Endothelial cell of umbilical vein (primary cell): ENCODE results near the gene TMEM54. TPM values are rescaled to one million over a fixed set of nuclear protein-coding genes. Genes with fewer than 3 reads are reported as not detected.

Experiments used
- BruUV-seq: library from RNA; stranded (reverse); fragments of 400-500 nt; replicated peaks from 2 replicates; lab custom pipeline; 2021; lab: Mats Ljungman, UMichigan
- CTCF ChIA-PET: fragments of 300-600, 350-600 bp; sonication (Branson Sonifier 250); formaldehyde crosslinking; loops from one replicate; lab custom pipeline; 2021; ENCODE audit warnings: antibody characterized with exemption, inconsistent platforms; lab: Charles Lee
- POLR2A ChIA-PET: fragments of 300-600, 350-600 bp; sonication (Branson Sonifier 250); formaldehyde crosslinking; loops from one replicate; lab custom pipeline; 2021; ENCODE audit warnings: antibody characterized with exemption, inconsistent platforms; lab: Charles Lee
- DNase-seq: peaks from one replicate; pipeline ENCODE4 v3.0.0-alpha.2; 2011; ENCODE audit warnings: low read depth, low spot score
- FAIRE-seq: peaks from 2 replicates; lab custom pipeline; 2011; peaks lifted over from hg19 to GRCh38; lab: Jason Lieb, UNC
- H2AFZ ChIP-seq: 2 replicates; pipeline ENCODE4 v1.6.0; 2012; ENCODE audit warnings: low read depth, low read length, control low read depth, inconsistent platforms
- H3K27ac ChIP-seq: 2 replicates; pipeline ENCODE4 v1.5.1; 2011; ENCODE audit warnings: low read depth, mild to moderate bottlenecking, control low read depth, low read length, moderate library complexity; ENCODE audit not compliant: insufficient read depth
- H3K27me3 ChIP-seq, 2 experiments: 2 replicates each; pipeline versions ENCODE4 v1.6.0 to v1.6.1; 2011; ENCODE audit warnings: low read length in 2 of 2, mixed read lengths in 1 of 2; ENCODE audit not compliant: control insufficient read depth in 2 of 2, insufficient read depth in 2 of 2
- H3K36me3 ChIP-seq, 2 experiments: 2 replicates in 1 of 2; 3 replicates in 1 of 2; pipeline ENCODE4 v1.5.1; 2011; ENCODE audit warnings: low read length in 2 of 2, mild to moderate bottlenecking in 1 of 2, moderate library complexity in 1 of 2; ENCODE audit not compliant: control insufficient read depth in 2 of 2, insufficient read depth in 2 of 2; ENCODE audit errors: extremely low read depth in 1 of 2
- H3K4me1 ChIP-seq: 3 replicates; pipeline ENCODE4 v1.5.1; 2011; ENCODE audit warnings: mild to moderate bottlenecking, low read length; ENCODE audit not compliant: control insufficient read depth, insufficient read depth; ENCODE audit errors: extremely low read depth
- H3K4me2 ChIP-seq: 2 replicates; pipeline ENCODE4 v1.6.1; 2011; ENCODE audit warnings: low read length, control low read depth, mixed read lengths; ENCODE audit not compliant: insufficient read depth
- H3K4me3 ChIP-seq, 3 experiments: fragments of 200-600 bp in 1 of 3; sonication (generic), shearing (Covaris generic) in 1 of 3; replicated peaks in 1 of 3; 2 replicates each; pipeline ENCODE4 v1.5.1; 2011 to 2016; ENCODE audit warnings: control low read depth in 3 of 3, low read length in 3 of 3, mild to moderate bottlenecking in 2 of 3, inconsistent platforms in 1 of 3, low read depth in 1 of 3, moderate library complexity in 1 of 3; ENCODE audit not compliant: insufficient read depth in 1 of 3
- H3K79me2 ChIP-seq: 2 replicates; pipeline ENCODE4 v1.6.0; 2012; ENCODE audit warnings: low read length, inconsistent platforms; ENCODE audit not compliant: control insufficient read depth, insufficient read depth
- H3K9ac ChIP-seq: replicated peaks from 2 replicates; pipeline ENCODE3; 2011; ENCODE audit warnings: low read length, control low read depth; ENCODE audit not compliant: insufficient read depth; ENCODE audit errors: extremely low read depth
- H3K9me1 ChIP-seq: replicated peaks from 3 replicates; pipeline ENCODE4 v1.6.0; 2011; ENCODE audit warnings: mild to moderate bottlenecking, low read length; ENCODE audit not compliant: control insufficient read depth, insufficient read depth; ENCODE audit errors: extremely low read depth
- H3K9me3 ChIP-seq: replicated peaks from 2 replicates; pipeline ENCODE4 v1.5.1; 2012; ENCODE audit warnings: low read length, inconsistent platforms; ENCODE audit not compliant: control insufficient read depth, insufficient read depth
- H4K20me1 ChIP-seq: replicated peaks from 2 replicates; pipeline ENCODE3; 2011; ENCODE audit warnings: mild to moderate bottlenecking, low read length; ENCODE audit not compliant: control insufficient read depth, insufficient read depth; ENCODE audit errors: extremely low read depth
- EZH2 ChIP-seq: IDR thresholded peaks from 2 replicates; pipeline ENCODE4 v1.6.1; 2012; ENCODE audit warnings: borderline replicate concordance, low read depth, mild to moderate bottlenecking, moderate library complexity, low read length, inconsistent platforms; ENCODE audit not compliant: severe bottlenecking
- FOS ChIP-seq: IDR thresholded peaks from 2 replicates; pipeline ENCODE4 v1.6.1; 2011; ENCODE audit warnings: mild to moderate bottlenecking, low read length, moderate library complexity, borderline replicate concordance; ENCODE audit not compliant: insufficient read depth
- POLR2A ChIP-seq: IDR thresholded peaks from 2 replicates; pipeline ENCODE4 v1.6.1; 2012; ENCODE audit warnings: low read depth, mild to moderate bottlenecking, control low read depth, low read length
- POLR2AphosphoS5 ChIP-seq: IDR thresholded peaks from 2 replicates; pipeline ENCODE4 v1.6.1; 2012; ENCODE audit warnings: low read depth, mild to moderate bottlenecking, control low read depth, low read length, moderate library complexity; ENCODE audit not compliant: insufficient read depth
- dilution Hi-C: fragments of 300-500 bp; cut with MboI; formaldehyde crosslinking; loops from one replicate; pipeline ENCODE4 v1.15.0; 2019; ENCODE audit warnings: low sequenced_read_pairs; ENCODE audit not compliant: extremely low pct_ligation_motif_present
- intact Hi-C: fragments of 100-400 bp; cut with micrococcal nuclease; formaldehyde crosslinking; loops from one replicate; pipeline ENCODE4 v1.10.0; 2022
- polyA plus RNA-seq, 4 experiments: library from polyadenylated mRNA; depleted of rRNA in 3 of 4; stranded (reverse) in 3 of 4; unstranded in 1 of 4; fragments of >200 nt; gene quantifications; 2 replicates each; pipeline versions ENCODE4 v1.2.1 to v1.2.3, GENCODE V29; 2011 to 2012; ENCODE audit warnings: missing spikeins in 1 of 4
- total RNA-seq: library from RNA; stranded (reverse); gene quantifications from 2 replicates; pipeline ENCODE4 v1.2.3, GENCODE V29; 2021
- TF ChIP-seq, protein P1 (sequence below), 2 donors: IDR thresholded peaks; 1 replicate in 1 of 2; 2 replicates in 1 of 2; pipeline ENCODE4 v1.5.1; 2011; ENCODE audit warnings: low read length in 2 of 2, mild to moderate bottlenecking in 2 of 2, moderate library complexity in 2 of 2, control low read depth in 1 of 2, inconsistent platforms in 1 of 2, low read depth in 1 of 2; ENCODE audit not compliant: insufficient read depth in 1 of 2; ENCODE audit errors: extremely low read depth in 1 of 2

The TMEM54 gene
- total and polyA plus RNA-seq, 2 donors (not counting 3 experiments of a cell fraction or from before 2014, with no cell fraction given), result 23.6 to 77.2 TPM

- Histone ChIP-seq H3K9me3 (no peaks in the 10 kb centered on the region), H3K9ac (no peak overlapping the region), H3K9me1 (no peaks in the 10 kb centered on the region), H3K4me3 (no peak overlapping the region), H3K27me3 (no peaks in the 10 kb centered on the region), H3K4me1 (peaks cover 11% of the 10 kb centered on the region), H3K4me2 (no peak overlapping the region), H3K27ac (no peak overlapping the region), H2AFZ (no peak overlapping the region), H4K20me1 (no peaks in the 10 kb centered on the region), H3K36me3 (peaks cover 16 to 18% of the 10 kb centered on the region in 2 experiments), H3K79me2 (peaks cover 55% of the 10 kb centered on the region)
- dilution Hi-C loops, result loop anchor here (10.0 kb wide), 1 partner anchor 56 kb away; no protein-coding TSS in a partner anchor
- ChIA-PET POLR2A (no interaction called here), CTCF (interaction anchor here (0.7 to 2.5 kb wide), 2 partner anchors 15 to 61 kb away, joined by 4 to 11 read pairs; no protein-coding TSS in a partner anchor)
- intact Hi-C loops, result no loop called here
- DNase-seq, result no peak
- TF ChIP-seq FOS (no peak), EZH2 (no peak), POLR2A (no peak)
- BruUV-seq, result no TSS peak
- no peak for FAIRE-seq
These were observed 47.2 kb upstream of the TMEM54 start for GRCh38 chr1:32948390-32948722.

GRCh38 chr1:32947669-32948389 is 46.6 kb upstream of the TMEM54 start:
- H3K9me1 ChIP-seq, result no peaks in the 10 kb centered on the region
- dilution Hi-C loops (loop anchor here (10.0 kb wide), 1 partner anchor 57 kb away; no protein-coding TSS in a partner anchor), intact Hi-C loops (no loop called here)
- ChIA-PET CTCF (interaction anchor here (0.7 to 2.5 kb wide), 2 partner anchors 14 to 71 kb away, joined by 3 to 11 read pairs; no protein-coding TSS in a partner anchor), POLR2A (no interaction called here)
- no peak overlapping the region for H3K9ac ChIP-seq
- no peak for TF ChIP-seq POLR2AphosphoS5
- TF ChIP-seq, protein P1, sequence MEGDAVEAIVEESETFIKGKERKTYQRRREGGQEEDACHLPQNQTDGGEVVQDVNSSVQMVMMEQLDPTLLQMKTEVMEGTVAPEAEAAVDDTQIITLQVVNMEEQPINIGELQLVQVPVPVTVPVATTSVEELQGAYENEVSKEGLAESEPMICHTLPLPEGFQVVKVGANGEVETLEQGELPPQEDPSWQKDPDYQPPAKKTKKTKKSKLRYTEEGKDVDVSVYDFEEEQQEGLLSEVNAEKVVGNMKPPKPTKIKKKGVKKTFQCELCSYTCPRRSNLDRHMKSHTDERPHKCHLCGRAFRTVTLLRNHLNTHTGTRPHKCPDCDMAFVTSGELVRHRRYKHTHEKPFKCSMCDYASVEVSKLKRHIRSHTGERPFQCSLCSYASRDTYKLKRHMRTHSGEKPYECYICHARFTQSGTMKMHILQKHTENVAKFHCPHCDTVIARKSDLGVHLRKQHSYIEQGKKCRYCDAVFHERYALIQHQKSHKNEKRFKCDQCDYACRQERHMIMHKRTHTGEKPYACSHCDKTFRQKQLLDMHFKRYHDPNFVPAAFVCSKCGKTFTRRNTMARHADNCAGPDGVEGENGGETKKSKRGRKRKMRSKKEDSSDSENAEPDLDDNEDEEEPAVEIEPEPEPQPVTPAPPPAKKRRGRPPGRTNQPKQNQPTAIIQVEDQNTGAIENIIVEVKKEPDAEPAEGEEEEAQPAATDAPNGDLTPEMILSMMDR (IDR thresholded peaks at IDR 0.05; ENCODE audit: extremely low read depth in 1 of 2, insufficient read depth in 1 of 2, low read depth in 1 of 2, low read length in 2 of 2), result no peak
- no peak for TF ChIP-seq POLR2A
- no peak overlapping the region for H3K27ac ChIP-seq
- H3K4me2 ChIP-seq, result no peak overlapping the region
- DNase-seq (no peak), FAIRE-seq (peak; percentile 52)
- H3K9me3 ChIP-seq, result no peaks in the 10 kb centered on the region
- H3K79me2 ChIP-seq, result peaks cover 50% of the 10 kb centered on the region
- H3K36me3 ChIP-seq, result peaks cover 16 to 18% of the 10 kb centered on the region in 2 experiments
- no peak overlapping the region for H3K4me3 ChIP-seq
- H2AFZ ChIP-seq, result no peak overlapping the region
- no peaks in the 10 kb centered on the region for H3K27me3 ChIP-seq
- no peaks in the 10 kb centered on the region for H4K20me1 ChIP-seq
- no TSS peak for BruUV-seq
- peaks cover 5% of the 10 kb centered on the region for H3K4me1 ChIP-seq
